SKM-1 (cell line): ENCODE data around the gene KIAA1217.

Source experiments
- DNase-seq: peaks from one replicate; lab custom pipeline; 2025; ENCODE audit not compliant: unreplicated experiment; lab: John Stamatoyannopoulos, UW

KIAA1217 gene

DNA sequence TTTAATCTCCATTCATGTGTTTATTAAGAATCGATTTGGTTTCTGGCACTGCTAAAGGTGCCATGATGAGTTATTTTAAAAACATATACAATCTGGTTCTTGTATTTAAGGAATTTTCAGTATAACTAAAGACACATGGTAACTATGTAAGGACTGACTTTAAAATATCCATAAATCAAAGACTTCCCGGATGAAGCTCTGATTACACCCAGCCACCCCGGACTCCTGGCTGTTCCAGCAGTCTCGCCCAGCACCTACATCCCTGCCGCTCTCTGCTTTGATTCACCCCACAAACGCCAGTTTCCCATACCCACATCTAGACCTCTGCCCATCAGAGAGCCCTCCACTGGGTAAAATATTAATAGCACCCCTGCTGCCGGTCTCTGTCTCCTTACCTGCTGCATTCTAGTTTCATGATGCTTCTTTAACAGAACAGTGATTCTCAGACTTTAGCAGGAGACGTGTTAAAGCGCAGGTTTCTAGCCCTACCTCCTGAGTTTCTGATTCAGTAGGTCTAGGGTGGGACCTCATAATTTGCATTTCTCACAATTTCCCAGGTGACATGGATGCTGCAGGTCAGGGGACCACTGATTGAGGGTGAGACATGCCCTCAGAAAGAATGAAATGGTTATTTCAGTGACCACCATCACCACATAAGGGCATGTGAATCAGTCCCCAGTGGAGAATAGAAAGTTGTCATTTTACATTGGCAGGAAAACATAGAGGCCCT, 185.7 kb downstream of the KIAA1217 start:
- DNase-seq: no peak

DNA sequence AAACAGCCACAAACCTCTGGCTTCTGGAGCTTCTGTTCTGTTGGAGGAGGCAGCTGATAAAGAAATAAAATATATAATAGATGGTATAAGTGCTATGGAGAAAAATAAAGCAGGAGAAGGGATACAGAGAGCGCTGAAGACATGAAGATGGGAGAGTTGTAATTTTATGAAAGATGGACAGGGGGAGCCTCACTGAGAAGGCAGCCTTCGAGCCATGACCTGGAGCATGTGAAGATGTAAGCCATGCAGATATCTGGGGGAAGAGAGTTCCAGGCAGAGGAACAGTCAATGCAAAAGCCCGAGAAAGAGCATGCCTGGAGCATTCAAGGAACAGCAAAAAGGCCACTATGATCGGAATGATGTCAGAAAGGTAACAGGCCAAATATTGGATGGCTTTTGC, 187.5 kb downstream of the KIAA1217 start:
- DNase-seq: no peak

DNA sequence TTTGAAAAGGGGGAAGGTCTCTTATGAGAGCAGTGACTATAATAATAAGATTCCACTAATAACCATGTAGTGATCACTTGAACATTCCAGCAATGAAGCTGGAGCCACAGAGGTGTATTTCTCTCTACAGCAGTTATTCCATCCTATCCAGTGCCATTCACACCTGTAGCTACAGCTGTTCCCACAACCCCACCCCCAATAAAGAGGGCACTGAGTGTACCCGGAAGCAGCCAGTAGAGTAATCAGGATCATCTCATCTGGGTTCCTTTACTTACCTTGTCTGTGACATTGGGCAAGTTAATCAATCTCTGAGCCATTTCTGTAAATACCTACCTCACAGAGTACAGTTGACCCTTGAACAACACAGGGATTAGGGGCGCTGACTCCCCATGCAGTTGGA, 188.7 kb downstream of the KIAA1217 start:
- DNase-seq: no peak

DNA sequence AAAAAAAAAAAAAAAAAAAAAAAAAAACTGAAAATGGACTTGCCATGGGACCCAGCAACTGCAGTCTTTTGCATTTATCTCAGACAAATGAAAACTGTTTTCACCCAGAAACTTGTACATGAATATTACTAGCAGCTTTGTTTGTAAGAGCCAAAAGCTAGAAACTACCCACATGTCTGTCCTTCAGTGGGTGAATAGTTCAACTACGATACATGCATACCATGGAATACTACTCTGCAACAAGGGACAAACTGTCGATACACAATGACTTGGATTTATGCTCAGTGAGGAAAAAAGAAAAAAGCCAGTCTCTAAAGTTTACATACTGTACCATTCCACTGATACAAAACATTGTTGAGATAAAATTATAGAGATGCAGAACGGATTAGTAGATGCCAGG, 195.6 kb downstream of the KIAA1217 start:
- DNase-seq: no peak

DNA sequence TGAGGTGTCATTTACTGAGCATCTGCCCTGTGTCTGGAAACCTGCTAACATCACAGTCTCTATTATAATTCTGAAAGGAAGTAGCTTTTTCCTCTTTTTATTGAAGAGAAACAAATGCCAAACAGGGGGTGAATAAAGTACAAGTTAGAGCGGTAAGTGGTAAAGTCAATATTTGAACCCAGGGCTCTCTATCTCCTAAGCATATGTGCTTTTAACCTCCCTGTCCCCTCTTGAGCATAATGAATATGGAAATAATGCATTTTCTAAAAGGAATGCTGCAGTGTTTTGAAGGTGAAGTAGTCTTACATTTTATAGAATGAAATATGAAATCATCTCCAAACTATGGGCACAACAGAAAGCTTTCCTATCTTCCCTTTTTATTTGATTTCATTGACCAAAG, 196.7 kb downstream of the KIAA1217 start:
- DNase-seq: no peak

DNA sequence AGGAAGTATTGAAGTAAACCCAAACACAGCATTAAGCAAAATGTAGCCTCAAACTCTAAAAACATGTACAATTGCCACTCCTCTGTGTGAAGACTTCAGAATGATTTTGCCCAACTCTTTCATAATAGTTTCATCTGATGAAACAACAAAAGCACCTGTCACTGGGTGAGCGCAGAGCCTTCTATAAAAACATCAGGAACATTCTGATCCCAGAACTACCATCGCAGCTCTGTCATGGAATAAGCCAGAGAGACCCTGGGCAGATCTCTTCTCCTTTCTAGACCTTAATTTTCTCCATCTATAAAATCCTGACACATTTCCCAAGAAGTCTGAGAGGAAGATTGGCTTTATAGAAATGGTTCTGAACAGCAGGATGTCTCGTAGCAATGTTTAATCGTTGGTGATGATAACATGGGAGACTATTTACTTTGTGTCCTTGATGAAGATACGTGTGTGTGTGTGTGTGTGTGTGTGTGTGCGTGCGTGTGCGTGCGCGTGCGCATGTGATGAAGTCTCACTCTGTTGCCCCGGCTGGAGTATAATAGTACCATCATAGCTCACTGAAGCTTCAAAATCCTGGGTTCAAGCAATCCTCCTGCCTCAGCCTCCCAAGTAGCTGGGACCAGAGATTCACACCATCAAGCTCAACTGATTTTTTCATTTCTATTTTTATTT, 198.0 kb downstream of the KIAA1217 start:
- no peak for DNase-seq

DNA sequence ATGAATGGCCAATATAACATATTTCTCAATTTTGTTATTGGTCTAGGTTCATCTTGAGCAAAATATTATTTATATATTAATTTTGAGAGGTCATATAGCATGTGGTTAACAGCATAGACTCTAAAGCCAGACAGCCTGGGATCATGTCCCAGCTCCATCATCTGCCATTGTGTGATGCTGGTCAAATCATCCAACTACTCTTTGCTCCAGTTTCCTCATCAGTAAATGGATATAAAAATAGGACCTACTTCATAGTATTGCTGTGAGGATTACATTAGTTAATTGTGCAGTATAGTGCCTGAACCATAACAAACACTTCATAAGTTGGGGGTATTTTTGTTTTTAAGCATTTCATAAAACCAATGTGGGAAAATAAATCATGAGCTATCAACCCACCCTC, 199.0 kb downstream of the KIAA1217 start:
- DNase-seq: no peak

DNA sequence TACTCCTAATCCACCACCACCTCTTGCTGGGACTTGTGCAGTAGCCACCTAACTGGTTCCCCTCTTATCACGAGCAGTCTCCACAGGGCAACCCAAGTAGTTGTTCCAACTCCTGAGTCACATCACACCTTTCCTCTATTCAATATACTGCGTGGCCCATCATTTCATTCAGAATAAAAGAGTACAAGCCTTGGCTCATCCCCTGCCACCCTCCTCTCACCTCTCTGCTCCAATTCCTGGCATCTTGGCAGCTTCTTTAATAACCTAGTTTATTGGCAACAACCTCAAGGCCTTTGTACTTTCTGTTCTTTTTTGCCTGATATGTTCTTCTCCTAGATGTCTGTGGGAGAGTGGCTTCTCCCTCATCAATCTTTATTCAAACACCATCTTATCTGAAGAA, 199.4 kb downstream of the KIAA1217 start:
- no peak for DNase-seq

DNA sequence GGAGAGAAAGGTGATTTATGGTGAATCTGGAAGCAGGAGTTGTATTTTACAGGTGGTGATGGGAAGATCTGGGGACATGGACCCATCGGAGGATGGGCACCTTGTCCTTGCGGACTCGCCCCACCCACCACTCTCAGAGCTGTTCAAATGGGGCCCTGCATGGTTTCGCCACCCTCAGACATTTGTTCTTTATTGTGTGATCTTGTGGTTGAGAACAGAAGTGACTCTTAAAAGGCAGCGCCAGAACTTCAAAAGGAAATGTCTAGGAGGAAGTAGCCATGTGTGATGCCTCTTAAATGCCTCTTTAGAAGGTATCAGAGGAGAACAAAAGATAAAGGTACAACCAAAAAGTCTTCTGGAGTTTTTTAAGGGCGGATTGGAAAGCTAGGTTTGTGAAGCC, 205.7 kb downstream of the KIAA1217 start:
- peak; percentile 1 for DNase-seq

DNA sequence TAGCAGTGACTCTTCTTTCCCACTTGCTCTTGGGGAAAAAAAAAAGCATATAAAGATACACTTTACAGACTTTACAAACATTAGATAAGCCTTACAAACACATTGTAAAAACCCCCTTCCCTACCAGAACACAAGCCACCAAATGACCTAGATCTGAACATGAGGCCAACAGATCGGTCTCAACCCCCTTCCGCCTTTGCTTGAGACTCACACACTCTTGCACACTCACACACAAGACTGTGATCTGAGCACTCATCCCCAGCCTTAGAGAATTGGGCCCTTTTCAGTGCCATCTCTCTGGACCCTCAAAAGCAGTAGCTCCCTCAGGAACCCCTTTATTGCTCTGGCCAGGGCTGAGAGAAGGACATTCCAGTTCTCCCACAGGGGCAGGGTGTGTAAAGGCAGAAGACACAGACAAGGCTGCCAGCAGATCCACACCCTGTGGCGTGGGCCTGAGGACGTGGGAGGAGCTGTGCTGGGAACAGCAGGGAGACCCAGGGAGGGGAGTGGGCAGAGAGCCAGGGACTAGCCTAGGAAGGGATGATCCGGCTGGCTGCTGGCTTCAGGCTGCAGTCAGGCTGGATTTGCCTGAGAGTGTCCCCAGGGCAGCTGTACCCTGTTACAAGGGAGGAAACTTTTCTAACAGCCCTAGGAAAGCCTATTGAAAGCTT, 206.7 kb downstream of the KIAA1217 start:
- no peak for DNase-seq

DNA sequence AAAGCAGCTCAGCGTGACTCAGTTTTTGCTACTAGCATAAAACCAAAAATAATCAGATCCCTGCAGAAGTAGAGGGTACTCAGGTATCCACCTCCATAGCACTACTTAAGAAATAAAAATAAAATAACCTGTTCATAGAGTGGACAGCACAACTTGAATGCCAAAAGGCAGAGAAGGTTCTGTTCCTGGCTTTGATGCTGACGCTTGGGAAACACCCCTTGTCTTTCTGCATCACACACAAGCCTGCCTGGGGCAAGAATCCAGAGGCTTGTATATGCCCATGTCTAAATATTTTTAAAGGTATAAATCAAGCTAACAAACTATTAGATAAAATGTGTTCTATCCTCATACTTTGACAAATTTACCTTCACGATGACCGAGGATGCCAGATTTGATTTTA, 207.3 kb downstream of the KIAA1217 start:
- no peak for DNase-seq

DNA sequence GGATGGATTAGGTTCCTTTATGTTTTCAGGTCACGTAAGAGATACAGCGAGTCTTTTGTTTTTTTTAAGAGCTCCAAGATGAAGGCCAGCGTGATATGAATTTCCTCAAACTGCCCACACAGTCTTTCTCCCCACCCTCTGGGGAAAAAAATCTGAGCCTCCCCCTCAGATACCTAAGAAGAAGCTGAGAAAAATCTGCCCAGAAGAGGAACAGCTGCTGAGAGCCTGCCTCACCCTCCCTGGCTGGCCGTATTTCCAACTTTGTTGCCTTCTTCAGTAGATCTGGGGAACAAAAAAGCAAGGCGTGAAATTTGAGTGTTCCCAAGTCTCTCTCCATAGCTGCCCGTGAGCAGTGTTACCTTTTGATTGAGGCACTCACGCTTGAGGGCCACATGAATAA, 208.1 kb downstream of the KIAA1217 start:
- DNase-seq: no peak

DNA sequence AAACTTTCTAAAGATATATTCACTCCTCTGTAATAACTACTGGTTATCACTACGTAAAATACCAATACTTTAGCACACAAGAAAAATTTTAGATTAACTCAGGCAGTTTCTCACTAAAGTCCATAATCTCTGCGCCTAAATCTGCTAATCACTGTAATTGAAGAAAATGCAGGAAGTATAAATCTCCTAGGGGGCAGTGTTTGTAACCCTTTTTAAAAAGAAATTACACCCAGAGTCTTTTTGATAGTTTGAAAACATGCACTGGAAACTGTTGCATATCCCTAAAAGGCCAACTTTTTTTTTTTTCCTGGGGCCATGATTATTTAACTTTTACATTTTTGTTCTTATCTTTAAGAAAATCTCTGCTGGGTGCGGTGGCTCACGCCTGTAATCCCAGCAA, 209.6 kb downstream of the KIAA1217 start:
- DNase-seq: no peak

DNA sequence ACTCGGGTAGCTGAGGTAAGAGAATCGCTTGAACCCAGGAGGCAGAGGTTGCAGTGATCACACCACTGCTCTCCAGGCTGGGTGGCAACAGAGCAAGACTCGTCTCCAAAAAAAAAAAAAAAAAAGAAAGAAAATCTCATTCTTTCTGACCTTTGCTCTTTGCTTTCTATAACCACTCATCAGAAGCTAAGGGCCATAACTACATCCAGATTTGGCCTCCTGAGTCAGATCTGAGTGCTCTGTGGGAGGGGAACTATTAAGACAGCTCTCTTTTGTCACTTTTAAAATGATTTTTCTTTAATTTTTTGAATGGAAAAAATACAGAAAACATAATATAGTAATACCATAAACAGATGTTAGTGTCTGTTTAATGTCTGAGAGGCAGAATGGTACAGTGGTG, 210.1 kb downstream of the KIAA1217 start:
- no peak for DNase-seq

DNA sequence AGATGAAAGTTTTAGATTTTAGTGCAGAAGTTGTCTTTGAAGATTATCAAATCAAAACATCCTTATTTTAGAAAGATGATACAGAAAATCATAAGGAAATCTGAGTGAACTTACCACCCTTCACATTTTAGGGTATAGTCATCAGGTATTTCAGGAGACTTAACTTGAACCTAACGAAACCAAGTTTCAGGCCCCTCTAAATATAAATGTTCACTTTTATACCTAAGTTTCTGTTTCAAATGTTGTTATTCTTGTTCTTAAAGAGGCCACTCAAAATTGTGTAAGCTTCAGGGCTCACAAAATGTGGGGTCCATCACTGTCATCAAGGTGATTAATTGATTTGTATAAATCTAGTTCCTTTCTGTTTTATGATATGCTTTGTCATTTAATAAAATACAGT, 216.2 kb downstream of the KIAA1217 start:
- no peak for DNase-seq

DNA sequence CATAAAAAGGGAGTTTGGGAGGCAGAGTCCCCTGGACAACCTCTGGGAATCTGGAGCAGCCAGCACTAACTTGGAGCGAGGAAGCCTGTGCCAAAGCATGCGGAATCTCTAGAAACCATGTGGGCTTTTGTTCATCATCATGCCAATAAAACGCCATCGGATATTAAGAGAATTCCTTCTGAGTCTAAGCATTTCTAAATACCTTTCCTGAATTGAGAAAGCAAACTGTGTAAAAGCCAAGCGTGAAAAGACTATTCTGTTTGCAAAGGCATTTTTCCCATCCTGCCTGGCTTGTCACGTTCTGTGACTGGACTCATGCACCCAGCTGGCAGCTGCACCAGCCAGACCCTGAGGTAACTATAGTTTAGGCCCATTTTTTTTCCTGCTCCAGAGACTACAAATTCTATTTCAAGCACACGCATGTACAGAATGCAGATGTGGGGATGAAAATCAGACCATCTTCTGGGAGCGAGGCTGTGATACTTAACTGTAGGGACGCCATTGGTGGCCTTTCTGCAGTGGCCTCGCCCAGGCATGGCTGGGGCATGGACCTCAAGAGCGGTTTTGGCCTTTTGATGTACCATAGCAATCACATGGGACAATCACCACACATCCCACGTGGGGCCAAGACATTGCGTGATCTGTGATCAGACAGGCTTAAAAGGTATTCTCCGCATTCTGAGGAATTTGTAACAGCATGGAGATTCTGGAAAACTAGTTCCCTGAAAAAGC, 218.9 kb downstream of the KIAA1217 start:
- no peak for DNase-seq

DNA sequence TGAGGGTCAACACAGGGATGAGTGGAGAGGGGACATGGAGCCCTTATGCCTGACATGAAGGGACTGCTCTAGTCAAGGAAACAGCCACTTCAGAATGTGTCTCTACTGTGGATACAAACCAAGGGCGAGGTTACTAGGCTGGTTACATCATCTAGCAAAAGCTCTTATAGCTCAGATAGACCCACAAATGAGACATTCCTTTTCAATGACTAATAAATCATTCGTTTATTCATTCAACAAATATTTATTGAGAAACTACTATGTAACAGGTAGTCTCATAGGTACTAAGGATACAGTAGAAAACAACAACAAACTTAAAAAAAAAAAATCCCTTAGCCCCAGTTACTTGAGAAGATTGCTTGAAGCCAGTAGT, 219.5 kb downstream of the KIAA1217 start:
- DNase-seq: no peak

DNA sequence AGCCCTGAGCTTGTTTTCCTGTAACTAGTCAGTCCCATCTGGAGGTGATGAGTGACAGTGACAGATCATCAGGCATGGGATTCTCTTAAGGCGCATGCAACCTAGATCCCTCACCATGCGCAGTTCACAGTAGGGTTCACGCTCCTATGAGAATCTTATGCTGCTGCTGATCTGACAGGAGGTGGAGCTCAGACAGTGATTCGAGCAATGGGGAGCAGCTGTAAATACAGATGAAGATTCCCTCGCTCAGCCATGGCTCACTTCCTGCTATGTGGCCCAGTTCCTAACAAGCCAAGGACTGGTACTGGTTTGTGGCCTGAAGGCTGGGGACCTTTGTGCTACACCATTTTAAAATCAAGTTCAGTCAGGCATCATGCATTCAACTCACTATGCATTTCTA, 221.7 kb downstream of the KIAA1217 start:
- no peak for DNase-seq

DNA sequence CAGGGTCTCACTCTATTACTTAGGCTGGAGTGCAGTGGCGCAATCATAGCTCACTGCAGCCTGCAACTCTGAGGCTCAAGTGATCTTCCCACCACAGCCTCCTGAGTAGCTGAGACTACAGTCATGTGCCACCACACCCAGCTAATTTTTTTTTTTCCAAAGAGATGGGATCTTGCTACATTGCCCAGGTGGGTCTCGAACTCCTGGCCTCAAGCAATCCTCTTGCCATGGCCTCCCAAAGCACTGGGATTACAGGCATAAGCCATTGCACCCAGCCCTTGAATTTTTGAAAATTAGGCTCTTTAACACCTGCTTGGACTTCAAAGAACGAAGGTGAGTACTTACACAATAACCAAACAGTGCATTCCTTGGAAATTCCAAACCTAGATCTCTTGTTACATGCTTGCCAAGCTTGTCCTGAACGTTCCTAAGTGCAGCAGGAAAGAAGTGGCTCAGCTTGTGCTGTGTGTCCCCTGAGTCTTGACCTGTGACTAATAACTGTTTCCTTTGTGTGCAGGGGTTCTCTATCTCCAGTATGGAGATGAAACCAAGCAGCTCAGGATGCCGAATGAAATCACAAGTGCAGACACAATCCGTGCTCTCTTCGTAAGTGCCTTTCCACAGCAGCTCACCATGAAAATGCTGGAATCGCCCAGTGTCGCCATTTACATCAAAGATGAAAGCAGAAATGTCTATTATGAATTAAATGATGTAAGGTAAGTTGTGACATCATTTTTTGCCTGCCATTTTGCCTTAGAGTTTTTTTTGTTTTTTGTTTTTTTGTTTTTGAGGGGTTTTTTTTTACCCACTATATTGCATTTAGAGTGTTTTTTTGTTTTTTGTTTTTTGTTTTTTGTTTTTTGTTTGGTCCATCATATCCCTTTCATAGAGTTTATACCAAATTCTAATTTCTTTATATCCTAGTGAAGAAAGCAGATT, 223.8 kb downstream of the KIAA1217 start:
- no peak for DNase-seq

DNA sequence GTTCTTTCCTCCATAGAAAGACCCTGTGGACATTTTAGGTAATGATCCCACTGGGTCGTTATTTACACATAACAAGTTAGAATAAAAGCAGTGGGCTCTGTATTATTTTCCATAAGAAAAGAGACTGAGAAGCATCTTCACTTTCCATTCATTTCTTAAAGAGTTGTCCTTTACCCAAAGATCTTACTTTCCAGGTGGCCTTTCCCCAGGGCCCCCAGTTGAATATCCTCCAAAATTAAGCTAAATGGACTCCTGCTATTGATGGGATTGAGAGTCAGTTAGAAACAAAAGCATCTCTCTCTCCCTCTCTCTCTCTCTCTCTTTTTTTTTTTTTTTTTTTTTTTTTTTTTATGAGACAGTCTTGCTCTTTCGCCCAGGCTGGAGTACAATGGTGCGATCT, 224.8 kb downstream of the KIAA1217 start:
- no peak for DNase-seq

DNA sequence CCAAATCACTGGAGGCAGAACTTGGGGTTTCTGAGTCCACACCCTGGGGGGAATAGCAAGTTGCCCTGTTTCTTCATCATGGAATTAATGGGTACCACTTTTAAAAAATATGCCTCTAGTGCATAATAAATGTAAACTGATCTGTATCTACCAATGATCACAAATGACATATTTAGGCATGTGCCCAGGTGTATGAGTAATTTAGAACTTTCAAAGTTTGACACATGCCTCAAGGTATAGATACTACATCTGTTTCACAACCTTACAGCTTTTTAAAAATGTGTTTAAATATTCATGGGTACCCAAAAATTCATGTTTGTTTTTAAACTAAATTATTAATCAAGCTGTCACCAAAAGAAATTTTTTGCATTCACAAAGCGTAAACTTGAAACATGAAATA, 226.0 kb downstream of the KIAA1217 start:
- no peak for DNase-seq
